ENCODE measurements around the gene EMILIN1. TPM values are rescaled to one million over a fixed set of nuclear protein-coding genes. Genes with fewer than 3 reads are reported as not detected.
"Not testable (repeated sequence)": the region's sequence is repeated elsewhere in the genome, so short reads cannot be mapped to it uniquely, and the experiment has no call there.

Gene EMILIN1
- total RNA-seq, 1 experiment from 2014 or later = 0.71 TPM

- no peak for DNase-seq (ENCODE audit: low read depth, low spot score)
- in situ Hi-C loops (cut with HindIII; ENCODE audit: low pct_unique_long_range_greater_than_20kb, low sequenced_read_pairs) = no loop called here
These were observed 21.0 kb downstream of the EMILIN1 start for GRCh38 chr2:27099334-27099955.

GRCh38 chr2:27100036-27100435, 21.6 kb downstream of the EMILIN1 start:
- in situ Hi-C loops (cut with HindIII; ENCODE audit: low pct_unique_long_range_greater_than_20kb, low sequenced_read_pairs) = no loop called here
- DNase-seq (ENCODE audit: low read depth, low spot score) = no peak

GRCh38 chr2:27102329-27102728, 23.9 kb downstream of the EMILIN1 start:
- in situ Hi-C loops (cut with HindIII; ENCODE audit: low pct_unique_long_range_greater_than_20kb, low sequenced_read_pairs) = no loop called here
- no peak for DNase-seq (ENCODE audit: low read depth, low spot score)

GRCh38 chr2:27105981-27106380, 27.6 kb downstream of the EMILIN1 start:
- in situ Hi-C loops (cut with HindIII; ENCODE audit: low pct_unique_long_range_greater_than_20kb, low sequenced_read_pairs) = no loop called here
- no peak for DNase-seq (ENCODE audit: low read depth, low spot score)

- no peak for DNase-seq (ENCODE audit: low read depth, low spot score)
- in situ Hi-C loops (cut with HindIII; ENCODE audit: low pct_unique_long_range_greater_than_20kb, low sequenced_read_pairs) = no loop called here
These were observed 29.8 kb downstream of the EMILIN1 start for GRCh38 chr2:27108221-27108620.

- no peak for DNase-seq (ENCODE audit: low read depth, low spot score)
- in situ Hi-C loops (cut with HindIII; ENCODE audit: low pct_unique_long_range_greater_than_20kb, low sequenced_read_pairs) = no loop called here
These were observed 30.7 kb downstream of the EMILIN1 start for GRCh38 chr2:27109083-27109482.

- in situ Hi-C loops (cut with HindIII; ENCODE audit: low pct_unique_long_range_greater_than_20kb, low sequenced_read_pairs) = not testable (repeated sequence)
These were observed 32.4 kb downstream of the EMILIN1 start for GRCh38 chr2:27110603-27111352.

GRCh38 chr2:27111392-27112078, 33.1 kb downstream of the EMILIN1 start:
- in situ Hi-C loops (cut with HindIII; ENCODE audit: low pct_unique_long_range_greater_than_20kb, low sequenced_read_pairs); DNase-seq (ENCODE audit: low read depth, low spot score): not testable (repeated sequence)

More at GRCh38 chr2:27110603-27111352, 32.4 kb downstream of the EMILIN1 start:
- not testable (repeated sequence) for DNase-seq (ENCODE audit: low read depth, low spot score)

GRCh38 chr2:27115519-27115918, 37.1 kb downstream of the EMILIN1 start:
- no peak for DNase-seq (ENCODE audit: low read depth, low spot score)
- in situ Hi-C loops (cut with HindIII; ENCODE audit: low pct_unique_long_range_greater_than_20kb, low sequenced_read_pairs) = no loop called here

GRCh38 chr2:27117995-27118524, 39.6 kb downstream of the EMILIN1 start:
- DNase-seq (ENCODE audit: low read depth, low spot score) = no peak
- in situ Hi-C loops (cut with HindIII; ENCODE audit: low pct_unique_long_range_greater_than_20kb, low sequenced_read_pairs) = no loop called here

- in situ Hi-C loops (cut with HindIII; ENCODE audit: low pct_unique_long_range_greater_than_20kb, low sequenced_read_pairs) = no loop called here
These were observed 40.3 kb downstream of the EMILIN1 start, which contains the start of gene CGREF1 for GRCh38 chr2:27118525-27119329. CGREF1 (minus strand) TSS chr2:27119128; CDS start chr2:27104366, 14,762 bp downstream.

GRCh38 chr2:27119330-27119670, 40.9 kb downstream of the EMILIN1 start:
- DNase-seq (ENCODE audit: low read depth, low spot score); in situ Hi-C loops (cut with HindIII; ENCODE audit: low pct_unique_long_range_greater_than_20kb, low sequenced_read_pairs): not testable (repeated sequence)

More at GRCh38 chr2:27118525-27119329, 40.3 kb downstream of the EMILIN1 start, which contains the start of gene CGREF1:
- no peak for DNase-seq (ENCODE audit: low read depth, low spot score)

GRCh38 chr2:27121906-27122305, 43.5 kb downstream of the EMILIN1 start:
- in situ Hi-C loops (cut with HindIII; ENCODE audit: low pct_unique_long_range_greater_than_20kb, low sequenced_read_pairs) = no loop called here
- DNase-seq (ENCODE audit: low read depth, low spot score) = no peak

GRCh38 chr2:27122791-27123190, 44.4 kb downstream of the EMILIN1 start:
- no peak for DNase-seq (ENCODE audit: low read depth, low spot score)
- in situ Hi-C loops (cut with HindIII; ENCODE audit: low pct_unique_long_range_greater_than_20kb, low sequenced_read_pairs) = no loop called here

GRCh38 chr2:27123302-27124150, 45.1 kb downstream of the EMILIN1 start, which contains the start of gene ABHD1:
ABHD1 (plus strand) TSS chr2:27123815; CDS start chr2:27123949, 134 bp downstream.
- in situ Hi-C loops (cut with HindIII; ENCODE audit: low pct_unique_long_range_greater_than_20kb, low sequenced_read_pairs) = no loop called here
- peak; percentile 30 for DNase-seq (ENCODE audit: low read depth, low spot score)

- in situ Hi-C loops (cut with HindIII; ENCODE audit: low pct_unique_long_range_greater_than_20kb, low sequenced_read_pairs) = no loop called here
These were observed 46.7 kb downstream of the EMILIN1 start for GRCh38 chr2:27125104-27125503.

More at GRCh38 chr2:27125104-27125503, 46.7 kb downstream of the EMILIN1 start:
- no peak for DNase-seq (ENCODE audit: low read depth, low spot score)

Measured in SK-MEL-5 (cell line).